ENCODE measurements around the gene GALC.

GALC gene

DNA sequence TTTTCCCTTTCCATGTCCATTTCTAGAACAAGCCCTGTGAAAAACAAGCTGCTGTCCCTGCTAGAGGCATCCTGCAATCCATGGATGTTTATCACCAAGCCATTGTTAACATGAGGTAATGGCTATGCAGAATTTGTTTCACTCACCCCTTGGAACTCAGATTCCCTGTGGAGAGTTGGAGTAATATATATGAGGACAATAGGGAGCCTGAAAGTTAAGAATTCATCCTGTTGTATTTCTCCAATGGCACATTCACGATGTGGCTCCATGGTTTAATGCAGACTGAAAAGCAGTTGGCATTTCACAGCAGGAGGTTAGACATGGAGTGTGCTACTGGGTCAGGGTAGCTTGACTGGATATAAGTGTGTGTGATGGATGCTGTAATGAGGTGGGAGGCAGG is 44.3 kb upstream of the GALC start:
- TF ChIP-seq, protein P1, sequence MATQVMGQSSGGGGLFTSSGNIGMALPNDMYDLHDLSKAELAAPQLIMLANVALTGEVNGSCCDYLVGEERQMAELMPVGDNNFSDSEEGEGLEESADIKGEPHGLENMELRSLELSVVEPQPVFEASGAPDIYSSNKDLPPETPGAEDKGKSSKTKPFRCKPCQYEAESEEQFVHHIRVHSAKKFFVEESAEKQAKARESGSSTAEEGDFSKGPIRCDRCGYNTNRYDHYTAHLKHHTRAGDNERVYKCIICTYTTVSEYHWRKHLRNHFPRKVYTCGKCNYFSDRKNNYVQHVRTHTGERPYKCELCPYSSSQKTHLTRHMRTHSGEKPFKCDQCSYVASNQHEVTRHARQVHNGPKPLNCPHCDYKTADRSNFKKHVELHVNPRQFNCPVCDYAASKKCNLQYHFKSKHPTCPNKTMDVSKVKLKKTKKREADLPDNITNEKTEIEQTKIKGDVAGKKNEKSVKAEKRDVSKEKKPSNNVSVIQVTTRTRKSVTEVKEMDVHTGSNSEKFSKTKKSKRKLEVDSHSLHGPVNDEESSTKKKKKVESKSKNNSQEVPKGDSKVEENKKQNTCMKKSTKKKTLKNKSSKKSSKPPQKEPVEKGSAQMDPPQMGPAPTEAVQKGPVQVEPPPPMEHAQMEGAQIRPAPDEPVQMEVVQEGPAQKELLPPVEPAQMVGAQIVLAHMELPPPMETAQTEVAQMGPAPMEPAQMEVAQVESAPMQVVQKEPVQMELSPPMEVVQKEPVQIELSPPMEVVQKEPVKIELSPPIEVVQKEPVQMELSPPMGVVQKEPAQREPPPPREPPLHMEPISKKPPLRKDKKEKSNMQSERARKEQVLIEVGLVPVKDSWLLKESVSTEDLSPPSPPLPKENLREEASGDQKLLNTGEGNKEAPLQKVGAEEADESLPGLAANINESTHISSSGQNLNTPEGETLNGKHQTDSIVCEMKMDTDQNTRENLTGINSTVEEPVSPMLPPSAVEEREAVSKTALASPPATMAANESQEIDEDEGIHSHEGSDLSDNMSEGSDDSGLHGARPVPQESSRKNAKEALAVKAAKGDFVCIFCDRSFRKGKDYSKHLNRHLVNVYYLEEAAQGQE (IDR thresholded peaks at IDR 0.05; ENCODE audit: low read depth) = no peak
- TF ChIP-seq EP300 (IDR thresholded peaks at IDR 0.05; ENCODE audit: borderline replicate concordance) = no peak
- TF ChIP-seq NFIC (IDR thresholded peaks at IDR 0.05) = no peak

DNA sequence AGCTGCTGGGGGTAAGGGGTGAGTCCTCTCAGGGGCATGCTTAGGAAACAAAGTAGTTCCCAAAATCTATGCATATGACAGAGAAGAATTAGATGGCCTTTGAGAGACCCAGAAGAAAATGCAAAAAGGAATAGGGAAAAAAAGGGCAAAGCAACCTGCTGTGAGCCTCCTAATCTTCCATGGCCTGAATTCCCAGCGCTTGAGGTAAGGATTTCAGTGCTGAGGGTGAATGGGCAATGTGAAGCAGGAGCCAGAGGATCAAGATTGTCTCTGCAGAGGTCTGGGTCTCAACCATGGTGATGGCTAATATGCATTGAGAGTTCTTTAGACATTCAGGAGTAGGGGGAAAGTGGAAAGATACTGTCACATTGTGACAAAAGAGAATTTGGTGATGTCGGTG is 43.4 kb upstream of the GALC start:
- TF ChIP-seq, protein P2, sequence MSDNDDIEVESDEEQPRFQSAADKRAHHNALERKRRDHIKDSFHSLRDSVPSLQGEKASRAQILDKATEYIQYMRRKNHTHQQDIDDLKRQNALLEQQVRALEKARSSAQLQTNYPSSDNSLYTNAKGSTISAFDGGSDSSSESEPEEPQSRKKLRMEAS (IDR thresholded peaks at IDR 0.05) = no peak
- no peak for TF ChIP-seq YY1 (IDR thresholded peaks at IDR 0.05; ENCODE audit: low read depth)
- TF ChIP-seq, protein P1 (IDR thresholded peaks at IDR 0.05; ENCODE audit: low read depth) = no peak
- TF ChIP-seq, protein P3, sequence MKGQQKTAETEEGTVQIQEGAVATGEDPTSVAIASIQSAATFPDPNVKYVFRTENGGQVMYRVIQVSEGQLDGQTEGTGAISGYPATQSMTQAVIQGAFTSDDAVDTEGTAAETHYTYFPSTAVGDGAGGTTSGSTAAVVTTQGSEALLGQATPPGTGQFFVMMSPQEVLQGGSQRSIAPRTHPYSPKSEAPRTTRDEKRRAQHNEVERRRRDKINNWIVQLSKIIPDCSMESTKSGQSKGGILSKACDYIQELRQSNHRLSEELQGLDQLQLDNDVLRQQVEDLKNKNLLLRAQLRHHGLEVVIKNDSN (IDR thresholded peaks at IDR 0.05) = no peak
- no peak for TF ChIP-seq RAD21 (IDR thresholded peaks at IDR 0.05; ENCODE audit: low read depth)

DNA sequence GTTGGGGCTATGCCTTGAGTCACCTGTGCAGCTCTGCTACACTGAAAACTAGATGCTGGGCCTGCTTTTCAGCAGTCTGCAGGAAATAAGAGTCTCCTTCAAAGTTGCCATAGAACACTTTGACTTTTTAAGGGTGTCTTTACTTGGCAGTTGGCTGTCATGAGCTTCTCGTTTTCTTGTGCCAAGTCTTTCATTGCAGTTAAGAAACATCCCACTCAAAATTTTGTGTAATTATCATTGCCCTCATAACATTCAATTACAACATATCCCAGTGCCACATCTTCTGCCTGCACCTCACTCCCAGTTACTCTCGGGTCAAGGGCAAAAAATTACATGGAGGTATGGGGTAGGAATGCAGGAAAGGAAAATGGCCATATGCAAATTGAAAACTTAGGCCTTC is 41.1 kb upstream of the GALC start:
- TF ChIP-seq EGR1 (IDR thresholded peaks at IDR 0.05) (no peak), CREB1 (IDR thresholded peaks at IDR 0.05; ENCODE audit: low read depth) (no peak), FOXM1 (IDR thresholded peaks at IDR 0.05; ENCODE audit: borderline replicate concordance, low read depth) (no peak), NFIC (IDR thresholded peaks at IDR 0.05) (no peak), YY1 (IDR thresholded peaks at IDR 0.05; ENCODE audit: low read depth) (no peak), RAD21 (IDR thresholded peaks at IDR 0.05; ENCODE audit: low read depth) (no peak), TAF1 (IDR thresholded peaks at IDR 0.05; ENCODE audit: low read depth) (no peak), ZBTB7A (IDR thresholded peaks at IDR 0.05; ENCODE audit: low read depth) (no peak), TEAD4 (IDR thresholded peaks at IDR 0.05) (no peak), EP300 (IDR thresholded peaks at IDR 0.05; ENCODE audit: borderline replicate concordance) (no peak)
- TF ChIP-seq, protein P3 (IDR thresholded peaks at IDR 0.05) = no peak
- TF ChIP-seq, protein P1 (IDR thresholded peaks at IDR 0.05; ENCODE audit: low read depth) = no peak
- TF ChIP-seq, protein P2 (IDR thresholded peaks at IDR 0.05) = no peak

DNA sequence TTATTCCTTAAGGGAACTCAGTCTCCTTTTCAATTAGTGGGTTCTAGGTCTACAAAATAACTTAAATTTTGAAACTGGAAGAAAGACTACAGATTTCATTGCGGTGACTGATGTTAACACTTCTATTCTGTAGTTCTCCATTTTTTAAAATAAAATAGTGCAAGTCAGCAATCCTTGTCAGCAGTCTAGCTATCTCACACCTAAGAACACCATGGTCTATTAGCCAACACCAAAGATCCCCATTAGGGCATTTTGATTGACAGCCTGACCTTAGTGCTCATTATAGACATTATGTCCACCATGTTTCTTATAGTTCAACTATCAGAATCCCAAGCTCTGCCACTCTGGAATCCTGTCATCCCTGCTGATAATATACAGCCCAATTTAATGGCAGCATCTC is 39.4 kb upstream of the GALC start:
- TF ChIP-seq EP300 (IDR thresholded peaks at IDR 0.05; ENCODE audit: borderline replicate concordance) (no peak), ZBTB7A (IDR thresholded peaks at IDR 0.05; ENCODE audit: low read depth) (no peak), CREB1 (IDR thresholded peaks at IDR 0.05; ENCODE audit: low read depth) (no peak), TCF12 (IDR thresholded peaks at IDR 0.05; ENCODE audit: low read depth) (no peak), RAD21 (IDR thresholded peaks at IDR 0.05; ENCODE audit: low read depth) (no peak), CEBPB (IDR thresholded peaks at IDR 0.05) (no peak), TEAD4 (IDR thresholded peaks at IDR 0.05) (no peak), EGR1 (IDR thresholded peaks at IDR 0.05) (no peak), TAF1 (IDR thresholded peaks at IDR 0.05; ENCODE audit: low read depth) (no peak), YY1 (IDR thresholded peaks at IDR 0.05; ENCODE audit: low read depth) (no peak)
- TF ChIP-seq, protein P2 (IDR thresholded peaks at IDR 0.05) = no peak
- TF ChIP-seq, protein P1 (IDR thresholded peaks at IDR 0.05; ENCODE audit: low read depth) = no peak
- TF ChIP-seq, protein P3 (IDR thresholded peaks at IDR 0.05) = no peak

Measured in Ishikawa (cell line).